A204.1 (cell line): ENCODE measurements around the gene MBOAT2.
"Not testable (repeated sequence)": the region's sequence is repeated elsewhere in the genome, so short reads cannot be mapped to it uniquely, and the experiment has no call there.

Experiments used
- FAIRE-seq: peaks from 2 replicates; lab custom pipeline; 2012; peaks lifted over from hg19 to GRCh38; lab: Jason Lieb, UNC

MBOAT2 gene

DNA sequence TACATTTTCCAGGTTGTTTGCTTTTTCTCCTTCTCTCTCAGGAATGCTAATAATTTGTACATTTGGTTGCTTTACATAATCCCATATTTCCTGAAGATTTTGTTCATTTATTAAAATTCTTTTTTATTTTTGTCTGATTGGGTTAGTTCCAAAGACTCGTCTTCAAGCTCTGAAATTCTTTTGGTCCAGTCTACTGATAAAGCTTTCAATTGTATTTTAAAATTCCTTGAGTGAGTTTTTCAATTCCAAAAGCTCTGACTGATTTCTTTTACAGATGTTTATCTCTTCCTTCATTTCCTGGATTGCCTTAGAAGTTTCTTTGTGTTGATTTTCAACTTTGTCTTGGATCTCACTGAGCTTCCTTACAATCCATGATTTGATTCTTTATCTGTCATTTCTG lies 50.0 kb downstream of the MBOAT2 start:
- no peak for FAIRE-seq

DNA sequence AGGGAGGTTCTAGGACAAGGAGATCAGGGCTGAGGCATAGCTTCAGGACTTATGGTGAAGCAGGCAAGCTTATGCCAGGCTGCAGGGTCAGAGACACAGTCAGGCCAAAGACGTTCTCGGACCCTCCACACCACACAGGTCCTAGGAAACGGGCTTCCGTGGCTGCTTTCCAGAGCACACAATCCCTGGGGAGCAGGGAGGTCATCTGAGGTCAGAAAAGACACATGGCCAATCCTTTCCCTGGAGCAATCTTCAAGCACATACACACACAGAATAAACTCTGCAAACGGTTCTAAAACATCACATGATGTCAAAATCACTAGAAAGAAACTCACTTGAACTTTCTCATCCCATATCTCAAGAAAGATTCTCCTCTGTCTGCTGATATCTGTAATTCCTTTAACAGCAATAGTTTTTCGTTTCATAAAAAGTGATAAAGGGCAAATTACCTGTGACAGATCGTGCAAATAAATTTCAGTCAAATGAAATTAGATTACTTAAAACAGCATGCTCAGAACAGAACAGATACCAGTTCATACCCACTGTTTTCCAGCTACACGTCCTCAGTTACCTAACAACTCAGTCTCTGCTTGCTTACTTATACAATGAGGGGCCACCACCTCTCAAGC lies 63.9 kb downstream of the MBOAT2 start:
- FAIRE-seq: no peak

DNA sequence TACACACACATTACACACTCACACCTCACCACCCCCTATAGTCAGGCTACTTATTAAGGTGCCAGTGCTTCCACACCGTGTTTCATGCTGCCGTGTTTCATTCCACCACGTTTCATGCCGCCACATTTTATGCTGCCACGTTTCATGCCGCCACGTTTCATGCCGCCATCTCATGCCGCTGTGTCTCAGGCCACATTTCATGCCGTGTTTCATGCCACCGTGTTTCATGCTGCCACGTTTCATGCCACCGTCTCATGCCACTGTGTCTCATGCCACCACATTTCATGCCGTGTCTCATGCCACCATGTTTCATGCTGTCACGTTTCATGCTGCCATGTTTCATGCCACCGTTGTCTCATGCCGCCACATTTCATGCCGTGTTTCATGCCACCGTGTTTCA lies 65.1 kb downstream of the MBOAT2 start:
- FAIRE-seq: no peak

DNA sequence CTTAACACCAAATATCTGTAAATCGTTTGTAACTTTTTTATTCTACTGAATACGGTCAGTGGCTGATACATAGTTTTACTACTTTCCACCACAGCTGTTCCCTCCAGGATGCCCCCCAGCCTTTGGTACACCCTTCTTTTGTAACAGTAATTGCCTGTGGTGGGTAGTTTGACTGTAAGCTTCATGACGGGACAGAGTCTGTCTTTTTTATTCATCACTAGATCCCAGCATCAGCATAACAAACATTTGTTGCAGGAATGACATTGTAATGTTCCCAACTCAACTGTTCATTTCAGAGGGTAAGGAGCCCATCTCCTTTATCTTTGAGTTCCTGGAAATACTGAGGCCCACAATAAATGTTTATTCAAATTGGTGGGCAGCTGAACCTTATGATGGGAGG lies 67.5 kb downstream of the MBOAT2 start:
- FAIRE-seq: no peak

DNA sequence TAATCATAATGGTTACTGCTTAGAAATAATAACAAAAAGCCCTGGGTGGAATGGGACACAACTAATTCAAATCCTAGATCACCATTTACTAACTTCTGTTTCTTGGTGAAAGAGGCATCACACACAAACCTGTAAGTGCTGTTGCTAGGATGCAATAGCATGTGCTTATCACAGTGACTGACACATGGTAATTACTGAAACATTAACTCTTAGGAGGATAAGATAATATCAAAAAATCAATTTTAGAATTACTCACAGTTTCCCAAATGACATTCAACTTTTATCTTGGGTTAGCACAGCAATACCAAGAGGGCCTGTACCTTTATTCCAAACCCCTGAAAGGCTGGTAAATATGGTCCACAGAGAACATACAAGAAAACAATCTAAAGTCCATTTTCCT lies 69.1 kb downstream of the MBOAT2 start:
- FAIRE-seq: no peak

DNA sequence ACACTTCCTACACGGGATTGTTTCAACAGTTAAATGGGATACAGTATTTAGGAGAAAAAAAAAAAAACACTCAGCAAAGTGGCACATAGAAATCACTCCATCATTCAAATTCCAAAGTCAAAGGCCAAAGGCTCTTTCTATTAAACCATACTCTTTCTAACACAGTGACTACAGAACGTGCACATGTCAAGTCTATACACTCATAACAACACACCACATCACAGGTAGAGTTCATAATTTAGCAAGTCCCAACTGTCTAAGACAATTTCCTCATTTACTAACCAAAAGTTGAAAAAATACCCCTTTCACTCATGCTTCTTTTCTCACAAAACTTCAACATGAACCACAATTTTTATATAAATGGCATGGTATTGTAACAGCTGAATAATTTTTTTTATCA lies 70.8 kb downstream of the MBOAT2 start:
- no peak for FAIRE-seq

DNA sequence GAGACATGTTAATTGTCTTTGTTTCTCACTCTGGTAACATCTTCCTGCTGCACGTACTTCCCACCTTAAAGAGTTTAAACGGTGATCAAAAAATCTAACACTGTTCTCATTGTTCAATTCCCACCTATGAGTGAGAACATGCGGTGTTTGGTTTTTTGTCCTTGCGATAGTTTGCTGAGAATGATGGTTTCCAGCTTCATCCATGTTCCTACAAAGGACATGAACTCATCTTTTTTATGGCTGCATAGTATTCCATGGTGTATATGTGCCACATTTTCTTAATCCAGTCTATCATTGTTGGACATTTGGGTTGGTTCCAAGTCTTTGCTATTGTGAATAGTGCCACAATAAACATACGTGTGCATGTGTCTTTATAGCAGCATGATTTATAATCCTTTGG lies 73.3 kb downstream of the MBOAT2 start:
- not testable (repeated sequence) for FAIRE-seq

DNA sequence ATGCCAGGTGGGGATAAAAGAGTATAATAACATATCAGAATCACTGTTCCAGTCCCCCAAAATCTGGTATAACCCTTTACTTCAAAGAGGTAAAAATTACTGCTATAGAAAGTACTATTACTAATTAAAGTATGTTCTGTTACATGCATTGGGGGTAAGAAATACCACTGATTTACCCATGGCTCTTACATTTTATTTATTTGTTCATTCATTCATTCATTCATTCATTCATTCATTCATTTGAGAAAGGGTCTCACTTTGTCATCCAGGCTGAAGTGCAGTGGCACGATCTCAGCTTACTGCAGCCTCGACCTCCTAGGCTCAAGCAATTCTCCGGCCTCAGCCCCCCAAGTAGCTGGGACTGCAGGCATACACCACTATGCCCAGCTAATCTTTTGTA lies 74.4 kb downstream of the MBOAT2 start:
- FAIRE-seq: no peak

DNA sequence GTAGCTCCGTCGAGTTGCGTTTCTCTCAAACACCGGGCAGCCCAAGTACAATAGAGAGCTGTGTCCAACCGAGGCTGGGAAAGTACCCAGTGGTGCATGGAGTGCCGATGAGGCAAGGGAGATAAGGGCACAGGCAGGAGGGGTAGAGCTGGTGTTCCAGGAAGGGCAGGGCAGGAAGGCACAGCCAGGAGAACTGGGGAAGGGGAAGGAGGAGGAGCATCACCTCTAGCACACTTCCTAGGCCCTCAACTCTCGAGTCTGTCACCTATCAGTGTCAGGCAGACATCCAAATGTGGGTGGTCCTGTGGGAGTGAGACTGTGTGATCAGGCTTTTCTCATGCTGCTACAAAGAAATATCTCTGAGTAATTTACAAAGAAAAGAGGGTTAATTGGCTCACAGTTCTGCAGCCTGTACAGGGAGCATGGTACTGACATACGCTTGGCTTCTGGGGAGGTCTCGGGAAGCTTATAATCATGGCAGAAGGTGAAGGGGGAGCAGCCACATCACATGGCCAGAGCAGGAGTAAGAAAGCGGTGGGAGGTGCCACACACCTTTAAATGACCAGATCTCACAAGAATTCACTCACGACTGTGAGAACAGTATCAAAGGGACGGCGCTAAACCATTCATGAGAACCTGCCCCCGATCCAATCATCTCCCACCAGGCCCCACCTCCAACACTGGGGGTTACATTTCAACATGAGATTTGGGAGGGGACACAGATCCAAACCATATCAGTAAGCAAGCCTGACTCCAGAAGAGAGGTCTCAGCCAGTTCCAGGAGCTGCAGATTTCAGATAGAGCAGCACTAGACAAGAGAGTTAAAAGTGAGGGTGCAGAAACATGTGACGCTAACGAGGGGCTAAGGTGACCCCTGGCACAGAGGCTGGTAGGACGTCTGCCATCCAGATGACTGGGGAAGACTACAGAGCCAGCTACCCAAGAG lies 75.7 kb downstream of the MBOAT2 start:
- FAIRE-seq: no peak

DNA sequence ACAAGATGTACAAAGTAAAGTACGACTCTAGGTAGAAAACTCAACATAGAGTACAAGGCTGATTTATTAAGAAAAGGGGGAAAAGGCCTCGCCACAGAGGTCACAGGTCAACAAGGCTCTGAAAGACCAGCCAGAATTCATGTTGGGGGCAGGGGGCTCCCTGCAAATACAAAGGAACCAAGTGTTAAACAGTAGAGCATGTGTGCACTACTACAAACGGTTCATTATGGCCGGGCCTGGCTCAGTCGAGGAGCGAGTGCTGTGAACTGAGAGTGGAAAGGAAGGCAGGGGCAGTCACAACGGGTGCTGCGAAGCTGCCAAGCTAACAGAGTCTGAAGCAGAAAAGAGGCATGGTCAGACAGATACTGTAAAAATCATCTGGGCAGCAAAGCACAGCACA lies 77.1 kb downstream of the MBOAT2 start:
- no peak for FAIRE-seq

DNA sequence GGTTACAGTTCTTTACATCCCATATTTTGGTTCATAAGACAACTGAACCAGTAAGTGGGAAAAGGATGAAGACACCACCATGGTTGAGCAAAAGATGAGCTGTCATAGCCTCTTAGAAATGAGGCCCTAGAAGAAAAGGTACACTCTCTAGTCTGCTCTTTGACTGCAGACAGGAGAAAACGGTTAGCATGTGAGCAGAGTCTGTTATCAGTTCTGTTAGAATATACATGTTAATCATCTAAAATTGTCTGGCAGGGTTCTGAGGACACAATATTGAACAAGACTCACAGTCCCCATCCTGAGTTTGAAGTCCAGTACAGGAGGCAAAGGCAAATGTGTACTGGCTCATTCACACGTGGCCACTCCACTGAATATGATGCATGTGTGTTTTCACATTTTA lies 78.1 kb downstream of the MBOAT2 start:
- no peak for FAIRE-seq

DNA sequence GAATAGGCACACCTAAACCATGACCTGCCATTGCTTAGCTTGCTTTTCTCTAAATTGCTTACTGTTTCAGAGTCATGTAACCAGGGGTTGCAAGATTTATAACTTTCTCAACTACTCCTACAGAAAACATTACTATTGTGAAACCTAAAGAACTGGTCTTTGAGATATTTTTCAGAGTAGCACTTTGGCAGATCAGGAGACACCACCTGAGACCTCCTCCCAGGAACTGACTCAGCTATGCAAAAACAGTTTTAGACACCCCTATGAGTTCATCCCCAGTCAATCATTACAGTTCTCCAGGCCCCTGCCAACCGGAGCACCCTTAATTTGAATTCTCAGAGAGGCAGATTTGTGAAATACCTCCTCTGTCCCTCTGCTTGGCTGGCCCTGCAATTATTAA lies 80.3 kb downstream of the MBOAT2 start:
- FAIRE-seq: no peak

DNA sequence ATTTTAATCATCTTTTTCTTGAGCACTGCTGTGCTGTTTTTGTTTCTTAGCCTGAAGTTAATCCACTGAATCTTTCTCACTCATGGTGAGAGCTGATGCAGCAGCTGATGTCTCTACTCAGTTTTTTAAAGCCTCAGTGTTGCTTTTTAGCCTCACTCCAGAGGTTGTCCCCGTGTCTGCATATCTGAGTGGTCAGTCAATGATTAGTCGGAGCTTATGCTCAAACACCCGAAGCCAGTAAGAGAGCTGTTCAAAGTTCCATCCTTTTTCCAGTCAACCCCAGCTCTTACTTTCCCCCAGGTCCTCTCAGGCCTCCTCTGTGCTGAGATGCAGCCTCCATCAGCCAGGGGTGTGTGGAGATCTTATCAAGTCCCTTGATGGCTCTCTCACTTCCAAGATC lies 81.1 kb downstream of the MBOAT2 start:
- no peak for FAIRE-seq

DNA sequence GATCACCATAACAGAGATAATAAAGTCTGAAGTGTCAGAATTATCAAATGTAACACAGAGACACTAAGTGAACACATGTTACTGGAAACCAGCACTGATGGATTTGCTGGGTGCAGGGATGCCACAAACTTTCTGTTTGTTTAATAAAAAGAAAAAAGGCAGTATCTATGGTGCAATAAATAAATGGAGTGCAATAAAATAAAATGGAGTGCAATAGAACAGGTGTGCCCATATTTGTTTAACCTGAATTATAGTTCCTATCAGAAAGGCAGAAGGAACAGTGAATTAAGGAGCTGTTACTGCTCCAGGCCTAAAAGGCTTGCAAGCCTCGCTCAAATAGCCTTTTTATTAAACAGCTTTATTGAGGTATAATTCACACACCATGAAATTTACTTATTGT lies 85.1 kb downstream of the MBOAT2 start:
- no peak for FAIRE-seq

DNA sequence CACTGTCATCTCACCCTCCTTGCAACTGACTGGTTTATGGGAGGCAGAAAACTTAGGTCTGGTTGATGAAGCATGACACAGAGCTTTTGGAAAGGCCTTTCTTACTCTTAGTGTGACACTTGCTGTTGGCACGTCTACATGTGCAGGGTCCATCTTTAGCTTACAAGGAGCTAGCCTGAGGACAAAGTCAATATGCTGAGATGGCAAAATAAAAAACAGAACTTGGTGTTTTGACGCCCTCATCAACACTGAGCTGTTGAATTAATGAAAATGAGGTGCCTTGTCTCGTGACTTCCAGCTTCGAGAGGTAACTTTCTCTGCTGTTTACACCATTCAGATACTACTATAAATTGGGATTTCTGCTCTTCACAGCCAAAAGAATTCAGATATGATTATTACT lies 87.5 kb downstream of the MBOAT2 start:
- FAIRE-seq: no peak

DNA sequence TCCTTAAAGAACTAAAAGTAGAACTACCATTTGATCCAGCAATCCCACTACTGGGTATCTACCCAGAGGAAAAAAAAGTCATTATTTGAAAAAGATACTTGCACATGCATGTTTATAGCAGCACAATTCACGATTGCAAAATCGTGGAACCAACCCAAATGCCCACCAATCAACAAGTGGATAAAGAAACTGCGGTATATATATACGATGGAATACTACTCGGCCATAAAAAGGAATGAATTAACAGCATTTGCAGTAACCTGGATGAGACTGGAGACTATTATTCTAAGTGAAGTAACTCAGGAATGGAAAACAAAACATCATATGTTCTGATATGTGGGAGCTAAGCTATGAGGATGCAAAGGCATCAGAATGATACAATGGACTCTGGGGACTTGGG lies 89.7 kb downstream of the MBOAT2 start:
- FAIRE-seq: not testable (repeated sequence)

DNA sequence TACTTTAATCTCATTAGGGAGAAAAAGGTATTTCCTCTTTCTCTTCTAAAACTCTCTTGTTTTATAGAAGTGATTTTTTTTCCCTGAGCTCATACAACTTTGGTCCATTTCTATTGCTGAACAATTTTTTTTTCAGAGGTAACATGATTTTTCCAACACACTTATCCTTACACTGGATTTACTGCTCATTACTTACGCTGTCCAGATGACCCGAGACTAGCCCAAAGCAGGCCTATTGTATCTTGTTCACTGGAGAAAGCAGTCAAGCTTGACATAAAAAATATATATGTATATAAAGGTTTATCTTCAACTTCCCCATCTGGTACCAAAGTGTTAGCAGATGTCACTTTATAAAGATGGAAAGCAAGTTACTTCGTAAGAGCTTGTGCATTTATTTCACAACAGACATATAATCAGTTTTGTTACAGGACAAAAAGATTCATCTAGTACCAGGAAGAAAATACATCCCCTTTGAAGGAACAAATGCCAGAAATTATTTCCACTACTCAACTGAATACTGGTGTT lies 95.7 kb downstream of the MBOAT2 start:
- no peak for FAIRE-seq

DNA sequence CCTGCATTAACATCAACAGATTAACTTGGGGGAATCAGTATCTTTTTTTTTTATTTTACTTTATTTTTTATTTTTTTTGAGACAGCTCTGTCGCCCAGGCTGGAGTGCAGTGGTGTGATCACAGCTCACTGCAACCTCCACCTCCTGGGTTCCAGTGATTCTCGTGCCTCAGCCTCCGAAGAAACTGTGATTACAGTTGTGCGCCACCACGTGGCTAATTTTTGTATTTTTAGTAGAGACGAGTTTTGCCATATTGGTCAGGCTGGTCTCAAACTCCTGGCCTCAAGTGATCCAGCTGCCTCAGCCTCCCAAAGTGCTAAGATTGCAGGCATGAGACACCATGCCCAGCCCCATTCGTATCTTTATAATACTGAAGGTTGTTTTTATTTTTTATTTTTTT lies 99.6 kb downstream of the MBOAT2 start:
- not testable (repeated sequence) for FAIRE-seq

DNA sequence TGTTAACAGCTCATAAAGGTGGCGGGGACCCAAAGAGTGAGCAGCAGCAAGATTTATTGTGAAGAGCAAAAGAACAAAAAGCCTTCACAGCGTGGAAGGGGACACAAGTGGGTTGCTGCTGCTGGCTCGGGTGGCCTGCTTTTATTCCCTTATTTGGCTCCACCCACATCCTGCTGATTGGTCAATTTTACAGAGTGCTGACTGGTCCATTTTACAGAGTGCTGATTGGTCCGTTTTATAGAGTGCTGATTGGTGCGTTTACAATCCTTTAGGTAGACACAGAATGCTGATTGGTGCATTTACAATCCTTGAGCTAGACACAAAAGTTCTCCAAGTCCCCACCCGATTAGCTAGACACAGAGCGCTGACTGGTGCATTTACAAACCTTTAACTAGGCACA lies 100.7 kb downstream of the MBOAT2 start:
- not testable (repeated sequence) for FAIRE-seq

DNA sequence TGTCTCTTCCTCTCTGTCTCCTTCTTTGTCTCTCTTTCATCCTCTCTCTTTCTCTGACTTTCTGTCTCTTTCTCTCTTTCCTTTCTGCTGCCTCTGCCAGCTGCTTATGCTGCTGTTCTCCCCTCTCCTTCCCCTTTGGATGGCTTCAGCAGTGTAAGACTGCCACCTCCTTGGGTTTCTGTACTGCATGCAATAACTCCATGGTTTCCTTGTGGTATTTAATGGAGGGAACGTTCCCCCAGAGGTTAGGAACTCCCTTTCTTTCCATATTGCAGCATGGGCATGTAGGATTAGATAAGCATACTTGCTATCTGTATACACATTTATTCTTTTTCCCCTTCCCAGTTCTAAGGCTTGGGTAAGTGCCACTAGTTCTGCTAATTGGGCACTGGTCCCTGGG lies 106.3 kb downstream of the MBOAT2 start:
- not testable (repeated sequence) for FAIRE-seq

DNA sequence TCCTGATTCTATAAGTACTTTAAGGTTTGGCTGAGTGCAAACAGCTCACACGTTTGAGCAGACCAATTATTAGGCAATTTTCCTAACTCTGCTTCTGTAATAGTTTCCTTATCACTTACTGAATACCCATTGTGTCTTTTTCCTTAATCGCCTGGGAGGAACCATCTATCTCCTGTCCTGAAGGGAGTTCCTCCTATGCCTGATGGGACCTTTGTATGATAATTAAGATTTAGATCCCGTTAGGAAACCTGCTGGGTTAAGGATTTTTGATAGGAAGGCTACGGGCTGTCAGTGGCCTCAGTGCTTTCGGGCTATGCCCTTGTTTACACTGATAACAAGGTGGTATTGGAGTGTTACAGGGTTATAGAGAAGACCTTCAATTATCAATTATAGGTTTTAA lies 106.8 kb downstream of the MBOAT2 start:
- not testable (repeated sequence) for FAIRE-seq

DNA sequence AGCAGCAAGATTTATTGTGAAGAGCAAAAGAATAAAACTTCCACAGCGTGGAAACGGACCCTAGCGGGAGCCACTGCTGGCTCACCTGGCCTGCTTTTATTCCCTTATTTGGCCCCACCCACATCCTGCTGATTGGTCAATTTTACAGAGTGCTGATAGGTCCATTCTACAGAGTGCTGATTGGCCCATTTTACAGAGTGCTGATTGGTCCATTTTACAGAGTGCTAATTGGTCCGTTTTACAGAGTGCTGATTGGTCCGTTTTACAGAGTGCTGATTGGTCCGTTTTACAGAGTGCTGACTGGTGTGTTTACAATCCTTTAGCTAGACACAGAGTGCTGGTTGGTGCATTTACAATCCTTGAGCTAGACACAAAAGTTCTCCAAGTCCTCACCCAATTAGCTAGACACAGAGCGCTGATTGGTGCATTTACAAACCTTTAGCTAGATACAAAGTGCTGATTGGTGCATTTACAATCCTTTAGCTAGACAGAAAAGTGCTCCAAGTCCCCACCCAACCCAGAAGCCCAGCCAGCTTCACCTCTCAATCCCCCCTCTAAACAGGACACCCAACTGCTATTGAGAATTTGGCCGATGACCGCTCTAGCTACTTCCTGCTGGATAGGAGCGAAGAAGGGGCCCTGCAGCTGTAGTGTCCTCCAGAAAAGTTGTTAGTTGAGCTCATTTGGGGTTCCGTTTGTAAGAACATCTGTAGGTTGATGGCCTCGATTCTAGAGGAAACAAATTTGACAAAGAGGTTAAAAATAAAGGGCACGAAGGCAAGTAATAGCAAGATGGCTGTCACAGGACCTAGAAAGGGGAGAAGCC lies 108.2 kb downstream of the MBOAT2 start:
- FAIRE-seq: not testable (repeated sequence)
